Measurements from ENCODE around the gene PIP4K2C.

The PIP4K2C gene

GRCh38 chr12:57612711-57613426, 21.9 kb downstream of the PIP4K2C start:
- in situ Hi-C loops (cut with MboI; ENCODE audit: low sequenced_read_pairs, unreplicated experiment), result no loop called here
- DNase-seq (ENCODE audit: low spot score), result peak; percentile 23
- TF ChIP-seq, protein P1, sequence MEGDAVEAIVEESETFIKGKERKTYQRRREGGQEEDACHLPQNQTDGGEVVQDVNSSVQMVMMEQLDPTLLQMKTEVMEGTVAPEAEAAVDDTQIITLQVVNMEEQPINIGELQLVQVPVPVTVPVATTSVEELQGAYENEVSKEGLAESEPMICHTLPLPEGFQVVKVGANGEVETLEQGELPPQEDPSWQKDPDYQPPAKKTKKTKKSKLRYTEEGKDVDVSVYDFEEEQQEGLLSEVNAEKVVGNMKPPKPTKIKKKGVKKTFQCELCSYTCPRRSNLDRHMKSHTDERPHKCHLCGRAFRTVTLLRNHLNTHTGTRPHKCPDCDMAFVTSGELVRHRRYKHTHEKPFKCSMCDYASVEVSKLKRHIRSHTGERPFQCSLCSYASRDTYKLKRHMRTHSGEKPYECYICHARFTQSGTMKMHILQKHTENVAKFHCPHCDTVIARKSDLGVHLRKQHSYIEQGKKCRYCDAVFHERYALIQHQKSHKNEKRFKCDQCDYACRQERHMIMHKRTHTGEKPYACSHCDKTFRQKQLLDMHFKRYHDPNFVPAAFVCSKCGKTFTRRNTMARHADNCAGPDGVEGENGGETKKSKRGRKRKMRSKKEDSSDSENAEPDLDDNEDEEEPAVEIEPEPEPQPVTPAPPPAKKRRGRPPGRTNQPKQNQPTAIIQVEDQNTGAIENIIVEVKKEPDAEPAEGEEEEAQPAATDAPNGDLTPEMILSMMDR (IDR thresholded peaks at IDR 0.05; ENCODE audit: borderline replicate concordance, control extremely low read depth, extremely low read depth, insufficient read depth, missing control alignments), result no peak

GRCh38 chr12:57613427-57614109, 22.6 kb downstream of the PIP4K2C start:
- TF ChIP-seq, protein P1 (IDR thresholded peaks at IDR 0.05; ENCODE audit: borderline replicate concordance, control extremely low read depth, extremely low read depth, insufficient read depth, missing control alignments), result no peak
- in situ Hi-C loops (cut with MboI; ENCODE audit: low sequenced_read_pairs, unreplicated experiment), result no loop called here

GRCh38 chr12:57614178-57614947, 23.4 kb downstream of the PIP4K2C start:
- TF ChIP-seq, protein P1 (IDR thresholded peaks at IDR 0.05; ENCODE audit: borderline replicate concordance, control extremely low read depth, extremely low read depth, insufficient read depth, missing control alignments), result no peak
- DNase-seq (ENCODE audit: low spot score), result peak; percentile 88
- in situ Hi-C loops (cut with MboI; ENCODE audit: low sequenced_read_pairs, unreplicated experiment), result no loop called here

More at GRCh38 chr12:57613427-57614109, 22.6 kb downstream of the PIP4K2C start:
- peak; percentile 20 for DNase-seq (ENCODE audit: low spot score)

DNA sequence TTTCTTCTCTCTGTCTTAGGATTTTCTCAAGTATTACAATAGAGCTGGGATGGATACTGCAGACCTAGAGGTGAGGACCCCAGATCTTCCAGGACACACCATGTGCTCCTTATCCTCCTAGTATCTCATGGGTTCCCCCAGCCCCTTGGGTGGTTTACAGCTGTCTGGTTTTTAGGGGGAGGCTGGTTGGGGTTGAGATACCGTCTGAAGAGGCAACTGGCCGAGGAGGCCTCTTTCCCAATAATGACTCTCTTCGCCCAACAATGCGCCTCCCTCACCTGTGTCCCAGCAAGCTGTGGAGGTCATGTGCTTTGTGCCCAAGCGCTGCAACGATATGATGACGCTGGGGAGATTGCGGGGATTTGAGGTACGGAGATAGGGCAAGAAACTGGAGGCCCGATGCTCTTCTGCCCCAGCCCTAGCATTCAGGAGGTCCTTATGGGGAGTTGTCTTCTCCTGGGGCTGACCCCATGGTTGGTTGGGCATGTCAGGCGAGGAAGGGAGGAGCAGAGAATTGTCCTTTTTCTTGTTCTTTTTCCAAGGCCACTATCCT, 24.0 kb downstream of the PIP4K2C start:
- in situ Hi-C loops (cut with MboI; ENCODE audit: low sequenced_read_pairs, unreplicated experiment), result no loop called here
- TF ChIP-seq, protein P1 (IDR thresholded peaks at IDR 0.05; ENCODE audit: borderline replicate concordance, control extremely low read depth, extremely low read depth, insufficient read depth, missing control alignments), result no peak
- no peak for DNase-seq (ENCODE audit: low spot score)

DNA sequence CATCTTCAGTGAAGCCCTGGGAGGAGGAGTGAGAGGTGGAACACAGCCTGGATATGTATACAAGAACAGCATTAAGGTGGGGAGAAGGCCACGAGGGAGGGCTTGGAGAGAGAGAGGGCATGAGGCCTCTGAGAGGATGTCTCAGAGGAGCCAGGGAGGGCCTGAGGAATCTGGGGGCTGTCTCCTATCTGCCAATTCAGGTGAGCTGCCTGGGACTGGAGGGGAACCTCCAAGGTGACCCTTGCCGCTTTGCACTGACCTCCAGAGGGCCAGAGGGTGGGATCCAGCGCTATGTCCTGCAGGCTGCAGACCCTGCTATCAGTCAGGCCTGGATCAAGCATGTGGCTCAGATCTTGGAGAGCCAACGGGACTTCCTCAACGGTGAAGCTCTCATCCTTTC, 24.6 kb downstream of the PIP4K2C start:
- DNase-seq (ENCODE audit: low spot score), result peak; percentile 18
- TF ChIP-seq, protein P1 (IDR thresholded peaks at IDR 0.05; ENCODE audit: borderline replicate concordance, control extremely low read depth, extremely low read depth, insufficient read depth, missing control alignments), result no peak
- in situ Hi-C loops (cut with MboI; ENCODE audit: low sequenced_read_pairs, unreplicated experiment), result no loop called here

Data from GM13976 (cell line).